GM21367 (cell line): ENCODE measurements around the gene FSCN2.

Experiments
- ATAC-seq: cut with Tn5 transposase; IDR thresholded peaks from one replicate; pipeline ENCODE4 v1.9.1; 2021; ENCODE audit not compliant: unreplicated experiment

The FSCN2 gene

GRCh38 chr17:81527591-81528383 is at the start of gene FSCN2:
TSS of gene FSCN2 (plus strand) at chr17:81528377. CDS start at chr17:81528532, 155 bp downstream.
- ATAC-seq: no peak

GRCh38 chr17:81479175-81480071 is 48.8 kb upstream of the FSCN2 start:
- ATAC-seq: no peak

GRCh38 chr17:81480140-81481072 is 47.8 kb upstream of the FSCN2 start:
- no peak for ATAC-seq

- ATAC-seq: no peak
Observed at GRCh38 chr17:81481073-81481799, 46.9 kb upstream of the FSCN2 start.

- no peak for ATAC-seq
Observed at GRCh38 chr17:81481815-81482505, 46.2 kb upstream of the FSCN2 start.

- ATAC-seq: no peak
Observed at GRCh38 chr17:81482673-81483072, 45.5 kb upstream of the FSCN2 start.

GRCh38 chr17:81483085-81483861 is 44.9 kb upstream of the FSCN2 start:
- ATAC-seq: no peak

- ATAC-seq: no peak
Observed at GRCh38 chr17:81483862-81484194, 44.3 kb upstream of the FSCN2 start.

- ATAC-seq: peak; percentile 47
Observed at GRCh38 chr17:81484195-81484979, 43.8 kb upstream of the FSCN2 start.

- ATAC-seq: no peak
Observed at GRCh38 chr17:81486199-81486810, 41.9 kb upstream of the FSCN2 start.

- ATAC-seq: no peak
Observed at GRCh38 chr17:81487089-81487486, 41.1 kb upstream of the FSCN2 start.

GRCh38 chr17:81487487-81488275 is 40.5 kb upstream of the FSCN2 start:
- ATAC-seq: no peak

- no peak for ATAC-seq
Observed at GRCh38 chr17:81488276-81488860, 39.8 kb upstream of the FSCN2 start.

- no peak for ATAC-seq
Observed at GRCh38 chr17:81489012-81489997, 38.9 kb upstream of the FSCN2 start.
